DMS 273 (cell line): ENCODE data around the gene PDZD8.
A peak's percentile ranks its signal among the peaks of the same experiment; 100 is the strongest.

ENCODE experiments used
- DNase-seq: peaks from one replicate; lab custom pipeline; 2025; ENCODE audit not compliant: unreplicated experiment; lab: John Stamatoyannopoulos, UW

The PDZD8 gene, protein sequence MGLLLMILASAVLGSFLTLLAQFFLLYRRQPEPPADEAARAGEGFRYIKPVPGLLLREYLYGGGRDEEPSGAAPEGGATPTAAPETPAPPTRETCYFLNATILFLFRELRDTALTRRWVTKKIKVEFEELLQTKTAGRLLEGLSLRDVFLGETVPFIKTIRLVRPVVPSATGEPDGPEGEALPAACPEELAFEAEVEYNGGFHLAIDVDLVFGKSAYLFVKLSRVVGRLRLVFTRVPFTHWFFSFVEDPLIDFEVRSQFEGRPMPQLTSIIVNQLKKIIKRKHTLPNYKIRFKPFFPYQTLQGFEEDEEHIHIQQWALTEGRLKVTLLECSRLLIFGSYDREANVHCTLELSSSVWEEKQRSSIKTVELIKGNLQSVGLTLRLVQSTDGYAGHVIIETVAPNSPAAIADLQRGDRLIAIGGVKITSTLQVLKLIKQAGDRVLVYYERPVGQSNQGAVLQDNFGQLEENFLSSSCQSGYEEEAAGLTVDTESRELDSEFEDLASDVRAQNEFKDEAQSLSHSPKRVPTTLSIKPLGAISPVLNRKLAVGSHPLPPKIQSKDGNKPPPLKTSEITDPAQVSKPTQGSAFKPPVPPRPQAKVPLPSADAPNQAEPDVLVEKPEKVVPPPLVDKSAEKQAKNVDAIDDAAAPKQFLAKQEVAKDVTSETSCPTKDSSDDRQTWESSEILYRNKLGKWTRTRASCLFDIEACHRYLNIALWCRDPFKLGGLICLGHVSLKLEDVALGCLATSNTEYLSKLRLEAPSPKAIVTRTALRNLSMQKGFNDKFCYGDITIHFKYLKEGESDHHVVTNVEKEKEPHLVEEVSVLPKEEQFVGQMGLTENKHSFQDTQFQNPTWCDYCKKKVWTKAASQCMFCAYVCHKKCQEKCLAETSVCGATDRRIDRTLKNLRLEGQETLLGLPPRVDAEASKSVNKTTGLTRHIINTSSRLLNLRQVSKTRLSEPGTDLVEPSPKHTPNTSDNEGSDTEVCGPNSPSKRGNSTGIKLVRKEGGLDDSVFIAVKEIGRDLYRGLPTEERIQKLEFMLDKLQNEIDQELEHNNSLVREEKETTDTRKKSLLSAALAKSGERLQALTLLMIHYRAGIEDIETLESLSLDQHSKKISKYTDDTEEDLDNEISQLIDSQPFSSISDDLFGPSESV

DNA sequence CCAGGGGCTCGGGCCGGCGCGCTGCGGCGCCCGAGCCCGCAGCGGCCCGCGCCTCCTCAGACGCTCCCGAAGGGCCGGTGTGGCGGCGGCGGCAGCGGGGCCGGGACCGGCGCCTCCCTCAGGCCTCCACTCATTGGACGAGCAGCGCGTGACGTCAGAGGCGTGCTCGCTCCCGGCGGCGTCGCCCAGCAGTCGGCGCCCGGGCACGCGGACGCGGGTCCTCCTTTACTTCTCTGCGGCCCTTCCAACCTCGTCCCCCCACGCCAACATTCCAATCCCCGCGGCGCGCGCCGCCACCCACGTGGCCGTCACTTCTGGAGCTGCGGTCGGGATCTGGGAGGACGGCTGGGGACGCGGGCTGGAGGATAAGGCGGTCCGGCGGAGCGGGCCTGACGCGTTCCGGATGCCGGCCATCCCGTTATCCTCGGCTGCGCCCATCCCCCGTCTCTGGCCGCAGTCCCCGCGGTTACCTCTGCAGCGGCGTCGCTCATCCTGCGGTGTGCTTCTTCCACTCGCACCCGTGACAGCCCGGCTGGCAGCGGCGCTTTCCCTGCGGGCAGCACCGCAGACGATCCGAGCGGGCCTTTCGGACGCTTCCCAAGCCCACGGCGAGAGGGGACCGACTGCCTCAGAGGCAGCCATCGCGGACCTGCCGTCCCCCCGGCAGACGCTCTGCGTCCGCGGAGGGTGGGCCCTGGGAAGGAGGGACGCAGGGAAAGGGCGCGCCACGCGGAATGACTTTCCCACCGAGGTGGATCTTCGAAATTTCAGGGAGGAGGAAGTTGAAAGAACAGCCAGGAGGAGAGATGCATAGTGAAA lies at the start of gene PDZD8:
PDZD8 (minus strand) TSS at position 81 of the 819 bp plus-strand sequence. CDS start 213 bp downstream, outside the sequence.
- peak; percentile 96 for DNase-seq

DNA sequence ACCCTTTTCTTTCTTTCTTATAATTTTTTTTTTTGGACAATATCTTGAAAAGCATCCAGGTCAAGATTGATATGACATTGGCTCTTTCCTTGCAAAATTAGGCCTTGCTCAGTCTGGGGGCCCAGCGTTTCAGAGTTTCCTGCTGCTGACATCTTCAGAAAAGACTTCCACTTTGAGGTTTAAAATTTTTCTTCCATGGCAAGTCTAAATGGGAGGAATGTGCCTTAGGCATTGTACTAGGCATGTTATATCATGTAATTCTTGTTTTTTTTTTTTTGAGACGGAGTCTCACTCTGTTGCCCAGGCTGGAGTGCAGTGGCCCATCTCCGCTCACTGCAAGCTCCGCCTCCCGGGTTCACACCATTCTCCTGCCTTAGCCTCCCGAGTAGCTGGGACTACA lies 48.9 kb upstream of the PDZD8 start:
- no peak for DNase-seq

DNA sequence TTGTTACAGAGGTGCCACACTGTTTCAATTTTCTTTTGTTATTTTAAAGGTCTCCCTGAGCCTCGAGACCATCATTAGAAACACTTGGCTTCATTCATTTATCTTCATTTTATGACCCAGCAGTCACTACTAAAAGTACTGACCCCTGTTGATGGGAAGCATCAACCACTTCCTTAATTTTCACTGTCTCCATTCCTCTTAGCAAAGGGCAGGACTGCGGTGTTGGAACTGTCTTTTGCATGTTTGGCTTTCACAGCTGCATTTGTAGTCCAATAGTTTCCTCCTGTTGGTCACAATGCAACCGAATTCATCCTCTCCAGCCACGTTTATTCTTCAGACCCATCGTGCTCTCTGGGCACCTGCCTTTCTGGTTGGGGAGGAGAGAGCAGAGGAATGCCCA lies 46.7 kb upstream of the PDZD8 start:
- no peak for DNase-seq

DNA sequence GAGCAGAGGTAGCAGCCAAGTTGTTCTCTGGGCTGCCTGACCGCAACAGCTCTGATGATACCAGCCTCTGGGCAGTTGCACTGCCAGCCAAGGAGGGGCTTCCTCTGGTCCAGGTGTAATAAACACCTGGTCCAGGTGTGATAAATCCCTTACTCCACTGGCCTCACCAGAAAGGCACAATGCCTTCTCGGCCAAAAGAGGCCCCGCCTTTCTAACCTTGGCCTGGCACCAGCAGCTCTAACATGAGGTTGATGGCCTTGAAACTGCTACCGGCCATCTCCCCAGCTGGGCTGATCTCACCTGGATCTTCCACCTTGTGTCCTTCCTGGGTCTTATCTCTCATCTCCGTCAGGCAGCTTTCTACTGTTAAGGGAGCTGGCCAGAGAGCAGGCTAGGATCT lies 45.5 kb upstream of the PDZD8 start:
- DNase-seq = no peak

DNA sequence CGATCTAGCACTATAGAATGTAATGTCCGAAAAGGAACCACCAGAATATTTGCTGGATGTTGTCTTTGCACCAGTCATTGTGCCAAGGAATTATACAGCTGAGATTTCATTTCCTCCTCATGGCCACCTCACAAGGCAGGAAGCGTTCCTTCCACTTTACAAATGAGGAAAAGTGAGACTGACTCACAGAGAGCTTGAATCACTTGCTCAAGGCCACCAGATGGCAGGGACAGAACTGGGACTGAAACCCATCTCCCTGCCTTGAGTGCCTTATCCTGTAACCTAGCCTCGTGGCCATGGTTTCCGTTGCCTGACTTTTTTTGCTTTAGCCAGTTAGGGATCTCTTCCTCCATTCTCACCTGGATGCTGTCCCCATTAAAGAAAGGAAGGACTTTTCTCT lies 44.7 kb upstream of the PDZD8 start:
- DNase-seq = peak; percentile 7

DNA sequence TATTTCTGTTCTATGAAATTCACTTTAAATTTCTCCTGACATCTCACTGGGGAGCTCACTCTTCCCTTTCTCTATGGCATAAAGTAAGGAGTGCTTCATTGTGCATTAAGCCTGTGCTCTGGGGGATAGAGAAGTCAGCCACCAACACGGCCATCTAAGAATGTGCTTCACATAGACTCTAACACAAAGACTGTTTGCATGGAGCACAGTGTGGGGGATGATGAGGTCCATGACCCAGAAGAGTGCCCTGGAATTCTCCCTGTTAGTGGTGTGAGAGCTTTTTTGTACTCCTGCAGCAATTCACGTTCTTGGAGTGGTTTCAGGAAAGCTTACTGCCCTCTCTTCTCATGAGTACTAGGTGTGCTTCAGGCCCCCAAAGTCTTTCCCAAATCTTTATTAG lies 43.9 kb upstream of the PDZD8 start:
- no peak for DNase-seq

DNA sequence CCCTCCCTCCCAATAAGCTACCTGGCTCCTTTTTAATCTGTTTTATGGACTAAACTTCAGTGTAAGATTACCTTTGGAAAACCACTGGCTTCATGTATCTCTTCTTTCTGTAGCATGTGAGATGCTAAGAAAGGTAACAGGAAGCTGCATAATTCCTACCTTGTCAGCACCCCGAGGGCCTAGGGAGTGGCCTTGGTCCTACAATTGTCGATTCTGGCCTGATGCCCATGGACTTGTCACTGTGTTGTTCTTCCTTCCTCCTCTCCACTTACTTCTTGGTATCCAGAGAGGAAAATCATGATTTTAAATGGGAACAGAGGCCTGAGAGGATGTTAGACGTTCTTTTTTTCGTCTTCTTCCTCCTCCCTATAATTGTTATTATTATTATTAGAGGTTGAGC lies 42.9 kb upstream of the PDZD8 start:
- DNase-seq = no peak

DNA sequence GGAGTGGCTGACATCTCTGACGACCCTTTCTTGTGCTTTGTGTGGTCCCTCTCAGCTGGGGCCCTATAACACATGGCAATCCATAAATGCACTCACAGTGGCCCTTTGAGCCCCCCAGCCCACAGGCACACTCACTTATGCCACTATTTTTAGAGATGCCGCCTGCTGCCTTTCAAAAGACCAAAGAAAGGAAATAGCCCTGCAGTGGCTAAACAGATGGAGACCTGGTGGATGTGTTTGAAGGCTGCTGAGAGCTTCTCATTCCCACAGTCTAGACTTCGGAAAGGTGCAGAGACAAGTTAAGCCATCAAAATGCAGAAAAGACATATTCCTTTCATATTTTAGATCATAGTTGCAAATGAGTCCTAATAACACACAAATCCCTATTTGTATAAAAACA lies 42.0 kb upstream of the PDZD8 start:
- peak; percentile 36 for DNase-seq

DNA sequence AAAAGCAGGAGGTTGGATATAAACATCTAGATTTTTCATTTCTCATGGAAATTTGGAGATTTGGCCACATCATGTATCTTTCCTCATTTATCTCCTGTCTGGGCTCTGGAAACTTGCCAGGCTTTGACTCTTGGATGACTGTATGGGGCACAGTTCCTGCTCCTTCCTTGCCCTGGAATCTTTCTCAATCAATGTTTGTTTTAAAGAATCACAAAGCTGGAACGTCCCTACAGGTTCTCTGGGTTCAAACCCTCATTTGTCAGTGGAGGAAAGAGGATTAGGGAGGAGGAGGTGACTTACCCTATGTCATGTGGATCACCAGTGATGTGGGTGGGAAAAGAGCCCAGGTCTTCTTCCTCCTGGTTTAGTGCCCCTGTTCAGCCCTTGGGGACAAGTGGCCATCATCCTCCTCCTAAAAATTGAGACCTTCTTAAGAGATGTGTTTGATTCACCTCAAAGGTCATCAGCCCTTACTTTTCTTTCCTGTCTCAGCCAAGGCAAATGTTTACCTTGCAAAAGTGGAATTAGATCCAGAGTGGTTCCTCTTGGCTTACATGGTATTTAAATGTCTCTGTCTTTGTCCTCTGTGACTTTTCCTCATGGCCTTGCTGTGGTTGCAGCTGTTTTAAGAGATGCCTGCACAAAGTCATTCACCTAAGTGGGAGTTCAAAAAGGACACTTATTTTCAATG lies 38.8 kb upstream of the PDZD8 start:
- peak; percentile 15 for DNase-seq

DNA sequence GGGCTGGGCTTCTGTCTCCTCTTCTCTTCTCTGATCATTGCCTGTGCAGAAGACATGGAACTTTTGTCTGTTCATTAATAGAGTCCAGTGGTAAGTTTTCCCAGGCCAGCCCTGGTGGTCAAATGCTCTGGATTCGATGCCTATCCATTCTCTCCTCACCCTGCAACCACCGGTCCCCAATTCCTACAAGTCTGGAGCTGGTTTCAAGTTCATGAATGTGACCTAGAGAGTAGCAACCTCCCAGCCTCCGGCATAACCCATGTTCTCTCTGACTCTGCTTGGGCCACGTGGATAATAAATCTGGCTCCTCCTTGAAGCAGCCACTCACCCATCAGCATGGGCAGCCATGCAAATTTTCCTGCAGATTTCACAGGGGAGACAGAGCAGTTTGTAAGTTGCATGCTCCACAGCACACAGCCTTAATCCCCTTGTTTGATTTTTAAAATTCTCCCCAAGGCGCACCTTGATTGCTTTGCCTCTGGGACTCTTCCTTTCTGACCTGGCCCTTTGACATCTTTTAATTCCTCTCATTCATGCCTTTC lies 37.3 kb upstream of the PDZD8 start:
- DNase-seq = no peak

DNA sequence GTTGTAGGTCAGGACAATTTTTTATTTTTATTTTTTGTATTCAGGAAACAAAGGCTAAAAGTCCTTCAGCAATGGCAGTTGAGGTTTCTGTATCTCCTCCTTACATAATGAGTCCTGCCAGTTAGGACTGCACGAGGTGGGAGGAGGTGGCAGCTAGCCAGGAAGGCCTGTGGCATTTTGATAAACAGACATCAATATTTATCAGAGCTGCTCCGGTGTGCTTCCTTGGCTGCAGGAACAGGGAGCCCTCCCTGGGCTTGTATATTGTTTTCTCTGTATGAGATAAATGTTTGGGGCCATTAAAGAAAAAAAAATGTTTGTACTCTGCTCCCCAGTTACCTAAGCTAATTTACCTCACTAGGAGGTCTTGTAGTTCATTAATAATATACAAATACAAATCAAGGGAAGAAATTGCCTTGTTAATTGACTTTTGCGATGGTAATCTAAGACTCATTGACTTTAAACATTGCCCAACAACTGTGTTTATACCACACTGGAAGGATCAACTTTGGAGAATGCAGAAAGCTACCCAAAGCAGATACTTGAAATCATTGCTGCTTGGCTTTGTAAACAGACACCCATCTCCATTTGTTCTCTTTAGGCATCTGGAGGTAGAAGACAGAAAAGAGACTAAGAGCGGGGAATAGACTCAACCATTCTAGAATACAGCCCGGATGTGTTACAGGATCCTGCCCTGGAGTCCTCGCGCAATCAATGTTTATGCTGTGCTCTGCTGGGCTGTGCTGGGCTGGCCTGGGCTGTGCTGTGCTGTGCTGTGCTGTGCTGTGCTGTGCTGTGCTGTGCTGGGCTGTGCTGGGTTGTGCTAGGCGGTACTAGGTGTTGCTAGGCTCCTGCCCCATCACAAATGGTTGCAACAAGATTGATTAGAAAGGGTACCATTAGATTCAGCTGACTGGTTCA lies 36.5 kb upstream of the PDZD8 start:
- peak; percentile 73 for DNase-seq

DNA sequence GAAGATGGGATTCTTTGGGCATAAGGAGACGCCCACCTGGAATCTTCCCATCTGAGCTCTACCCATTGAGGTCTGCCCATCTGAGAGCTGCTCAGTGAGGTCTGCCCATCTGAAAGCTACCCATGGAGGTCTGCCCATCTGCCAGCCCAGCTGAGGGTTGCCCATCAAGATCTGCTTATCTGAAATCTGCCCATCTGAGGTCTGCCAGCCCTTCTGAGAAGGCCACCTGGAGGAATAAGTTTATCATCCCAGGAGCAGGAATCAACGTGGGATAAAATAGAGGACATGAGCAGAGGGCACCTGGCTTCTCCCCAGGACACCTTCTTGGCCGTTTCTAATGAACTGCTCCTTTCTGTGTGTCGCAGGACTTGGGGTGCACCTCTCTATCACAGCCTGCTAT lies 35.3 kb upstream of the PDZD8 start:
- DNase-seq = peak; percentile 36

DNA sequence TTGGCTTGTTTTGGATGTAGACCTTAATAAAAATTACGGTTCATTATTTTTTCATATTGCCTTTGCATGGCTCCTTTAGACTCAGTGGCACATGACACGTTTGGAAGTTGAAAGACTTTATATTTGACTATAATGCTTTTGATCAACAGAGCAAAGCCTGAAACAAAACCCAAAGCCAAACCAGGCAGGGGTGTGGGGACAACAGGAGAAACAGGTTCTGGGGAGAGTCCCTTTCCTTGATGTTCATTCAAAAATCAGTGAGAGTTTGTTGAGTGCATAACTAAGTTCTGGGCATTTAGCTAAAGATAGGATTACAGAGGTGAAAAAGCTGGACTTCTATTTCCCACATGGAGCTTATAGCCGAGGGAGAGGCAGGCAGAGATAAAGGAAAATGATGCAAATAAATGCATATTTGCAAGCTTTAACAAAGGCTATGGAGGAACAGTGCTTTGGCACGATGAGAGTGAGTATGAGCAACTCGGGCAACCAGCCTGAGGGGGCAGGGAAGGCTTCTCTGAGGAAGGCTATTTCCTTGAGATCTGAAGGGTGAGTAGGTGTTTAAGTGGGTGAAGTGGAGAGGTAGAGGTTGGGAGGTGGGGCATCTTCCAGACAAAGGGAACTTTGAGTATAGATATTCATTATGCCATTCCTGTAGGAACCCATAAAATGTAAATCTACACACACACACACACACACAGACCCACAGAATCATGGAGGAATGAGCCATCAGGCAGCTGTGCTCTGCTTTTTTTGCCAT lies 34.5 kb upstream of the PDZD8 start:
- DNase-seq = no peak

DNA sequence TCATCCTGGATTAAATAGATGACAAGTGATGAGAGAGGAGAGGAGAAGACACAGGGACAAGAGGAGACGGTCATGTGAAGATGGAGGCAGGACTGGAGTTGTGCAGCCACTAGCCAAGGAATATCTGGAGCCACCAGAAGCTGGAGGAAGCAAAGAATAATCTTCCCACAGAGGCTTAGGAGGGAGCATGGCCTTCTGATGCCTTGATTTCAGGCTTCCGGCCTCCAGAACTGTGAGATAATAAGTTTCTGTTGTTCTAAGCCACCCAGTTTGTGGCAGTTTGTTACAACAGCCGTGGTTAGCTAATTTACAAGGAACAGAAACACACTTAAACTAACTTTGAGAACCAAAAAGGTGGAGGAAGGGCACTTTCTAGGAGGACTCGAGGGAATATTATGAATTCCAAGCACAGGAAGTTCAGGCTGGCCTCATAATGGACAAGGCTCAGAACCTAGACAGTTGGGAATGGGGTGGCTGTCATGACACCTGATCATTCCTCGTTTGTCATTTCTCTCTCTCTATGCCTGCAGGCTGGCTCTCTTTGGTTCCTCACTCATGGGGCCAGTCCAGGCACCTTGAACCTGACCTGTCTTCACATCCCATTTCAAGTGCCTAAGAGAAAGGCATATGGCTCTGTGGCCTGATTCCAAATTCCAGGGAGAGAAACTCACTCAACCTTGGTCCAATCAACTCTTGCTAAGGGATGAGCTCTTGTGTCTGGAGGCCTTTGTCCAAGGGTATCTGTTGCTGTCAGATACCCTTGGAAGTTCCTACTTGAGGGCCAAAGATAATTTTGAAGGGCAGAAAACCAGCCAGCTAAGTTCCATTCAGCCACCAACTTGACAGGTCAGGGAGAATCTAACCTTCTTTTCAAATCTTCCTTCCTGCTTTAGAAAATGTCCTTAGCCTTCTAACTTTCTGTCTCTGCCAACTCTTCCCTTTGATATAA lies 33.5 kb upstream of the PDZD8 start:
- peak; percentile 18 for DNase-seq

DNA sequence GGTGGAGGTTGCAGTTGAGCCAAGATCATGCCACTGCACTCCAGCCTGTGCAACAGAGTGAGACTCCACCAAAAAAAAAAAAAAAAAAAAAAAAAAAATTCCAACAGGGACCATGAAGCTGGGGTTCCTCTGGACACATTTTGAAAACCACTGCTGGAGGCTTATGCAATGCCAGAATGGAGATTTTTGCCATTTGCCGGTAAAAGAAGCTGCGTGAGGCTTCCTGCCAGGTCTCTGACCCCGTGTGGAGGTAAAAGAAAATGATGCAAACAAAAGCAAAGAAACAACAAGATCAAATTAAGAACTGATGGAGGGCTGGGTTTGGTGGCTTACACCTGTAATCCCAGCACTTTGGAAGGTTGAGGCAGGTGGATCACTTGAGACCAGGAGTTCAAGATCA lies 30.5 kb upstream of the PDZD8 start:
- DNase-seq = no peak

DNA sequence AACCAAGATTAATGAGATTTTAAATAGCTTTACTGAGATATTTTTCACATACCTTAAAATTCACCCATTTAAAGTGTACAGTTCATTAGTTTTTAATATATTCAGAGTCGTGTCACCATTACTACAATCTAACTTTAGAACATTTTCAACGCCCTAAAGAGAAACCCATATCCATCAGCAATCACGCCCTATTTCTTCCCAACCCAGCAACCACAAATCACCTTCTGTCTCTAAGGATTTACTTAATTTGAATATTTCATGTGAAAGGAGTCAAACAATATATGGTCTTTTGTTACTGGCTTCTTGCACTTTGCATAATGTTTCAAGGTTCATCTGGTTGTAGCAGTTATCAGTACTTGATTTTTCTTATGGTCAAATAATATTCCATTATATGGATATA lies 25.1 kb upstream of the PDZD8 start:
- DNase-seq = no peak
